DOHH2 (cell line): ENCODE measurements around the gene GLI3.

Experiments
- CTCF ChIP-seq: fragments of 200-600 bp; sonication (generic); IDR thresholded peaks from one replicate; pipeline ENCODE4 v1.5.1; 2014; ENCODE audit warnings: antibody characterized with exemption, mild to moderate bottlenecking, low read depth, low read length; ENCODE audit not compliant: poor library complexity, severe bottlenecking
- EZH2phosphoT487 ChIP-seq: fragments of 200-600 bp; sonication (generic); IDR thresholded peaks from 2 replicates; pipeline ENCODE4 v1.6.1; 2017; ENCODE audit warnings: borderline replicate concordance, mild to moderate bottlenecking, antibody characterized with exemption, low read length, moderate library complexity, mixed read lengths

GRCh38 chr7:42123716-42124115 lies 113.3 kb downstream of the GLI3 start:
- TF ChIP-seq CTCF: no peak
- TF ChIP-seq EZH2phosphoT487: no peak
